Endodermal cell (in vitro differentiated cells): ENCODE measurements around the gene ZCCHC24. TPM values are rescaled to one million over a fixed set of nuclear protein-coding genes. Genes with fewer than 3 reads are reported as not detected.

Experiments
- DNase-seq: peaks from one replicate; pipeline ENCODE4 v3.0.0-alpha.2; 2017
- H3K27ac ChIP-seq: 2 replicates; pipeline ENCODE4 v1.5.1; 2013; ENCODE audit warnings: mild to moderate bottlenecking, low read depth, low read length, moderate library complexity
- H3K27me3 ChIP-seq: 2 replicates; pipeline ENCODE4 v1.6.1; 2013; ENCODE audit warnings: mild to moderate bottlenecking, low read length, moderate library complexity; ENCODE audit not compliant: insufficient read depth, control insufficient read depth, poor library complexity, severe bottlenecking
- H3K36me3 ChIP-seq: 2 replicates; pipeline ENCODE4 v1.7.0; 2013; ENCODE audit warnings: mild to moderate bottlenecking, low read length, moderate library complexity; ENCODE audit not compliant: control insufficient read depth, insufficient read depth
- H3K4me1 ChIP-seq: one replicate; pipeline ENCODE4 v1.7.0; 2013; ENCODE audit warnings: low read length; ENCODE audit not compliant: control insufficient read depth, insufficient read depth
- H3K4me3 ChIP-seq: 2 replicates; pipeline ENCODE4 v1.5.1; 2013; ENCODE audit warnings: mild to moderate bottlenecking, low read length, moderate library complexity
- H3K9ac ChIP-seq: 2 replicates; pipeline ENCODE4 v1.6.1; 2013; ENCODE audit warnings: mild to moderate bottlenecking, low read length, moderate library complexity; ENCODE audit not compliant: poor library complexity, severe bottlenecking; ENCODE audit errors: extremely low read depth
- H3K9me3 ChIP-seq: 2 replicates; pipeline ENCODE4 v1.6.1; 2013; ENCODE audit warnings: mild to moderate bottlenecking, low read length, moderate library complexity; ENCODE audit not compliant: control insufficient read depth
- H3K27ac Mint-ChIP-seq: 2 replicates; pipeline ENCODE4 v1.8.0; 2020; ENCODE audit warnings: mixed read lengths
- H3K27me3 Mint-ChIP-seq: 2 replicates; pipeline ENCODE4 v1.8.0; 2021; ENCODE audit warnings: mild to moderate bottlenecking, mixed read lengths; ENCODE audit not compliant: insufficient read depth
- H3K36me3 Mint-ChIP-seq: 2 replicates; pipeline ENCODE4 v1.8.0; 2020; ENCODE audit warnings: low read depth, mixed read lengths
- H3K4me1 Mint-ChIP-seq: 2 replicates; pipeline ENCODE4 v1.8.0; 2020; ENCODE audit warnings: mixed read lengths
- H3K4me3 Mint-ChIP-seq: 2 replicates; pipeline ENCODE4 v1.8.0; 2020; ENCODE audit warnings: mild to moderate bottlenecking, moderate library complexity, mixed read lengths
- H3K9me3 Mint-ChIP-seq: 2 replicates; pipeline ENCODE4 v1.8.0; 2020; ENCODE audit warnings: mild to moderate bottlenecking, mixed read lengths
- WGBS, 2 experiments: methylation state at CpG; one replicate each; pipeline versions ENCODE4 v1.1.5 to v1.1.7; 2013; ENCODE audit warnings: missing lambda C conversion rate in 2 of 2, mixed read lengths in 1 of 2; ENCODE audit not compliant: insufficient coverage in 1 of 2, insufficient read length in 1 of 2; 5-methylcytosine and 5-hydroxymethylcytosine counted together
- total RNA-seq, 2 donors: library from RNA; stranded (reverse); fragmentation: NEBNext Ultra II Directional in 1 of 2; extraction: Animal tissue kit (Norgen Biotek cat#: 25700) in 1 of 2; gene quantifications; 2 replicates in 1 of 2; 3 replicates in 1 of 2; pipeline ENCODE4 v1.2.1, GENCODE V29; 2021
- TF ChIP-seq, protein P1 (sequence below): fragments of 200-600 bp; sonication (generic); conservative IDR thresholded peaks from 2 replicates; pipeline ENCODE4 v1.5.0; 2021; ENCODE audit warnings: antibody characterized with exemption, mild to moderate bottlenecking

Gene ZCCHC24
- total RNA-seq, 2 donors from 2014 or later = 7.6 to 10.7 TPM

DNA sequence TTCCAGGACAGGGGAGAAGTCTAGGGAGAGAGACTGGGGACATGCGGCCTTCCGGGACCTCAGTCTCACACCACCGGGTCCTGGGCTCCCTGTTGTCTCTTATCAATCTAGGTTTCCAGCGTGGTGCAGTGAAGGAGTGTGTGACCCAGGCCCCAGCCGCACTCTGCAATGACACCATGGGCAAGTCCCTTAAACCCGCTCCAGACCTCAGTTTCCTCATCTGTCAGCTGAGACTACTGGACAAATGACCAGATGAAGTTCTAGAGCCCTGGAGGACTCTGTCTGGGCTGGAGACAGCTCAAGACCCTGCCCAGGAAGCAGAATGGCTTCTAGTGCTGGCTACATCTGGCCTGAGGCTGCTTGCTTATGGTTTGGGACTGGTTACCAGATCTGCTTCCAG is 46.8 kb upstream of the ZCCHC24 start:
- WGBS, 2 experiments = 90 to 97% methylated on average over 2 to 6 of the region's 6 CpGs
- peak; percentile 29 for DNase-seq
- TF ChIP-seq, protein P1, sequence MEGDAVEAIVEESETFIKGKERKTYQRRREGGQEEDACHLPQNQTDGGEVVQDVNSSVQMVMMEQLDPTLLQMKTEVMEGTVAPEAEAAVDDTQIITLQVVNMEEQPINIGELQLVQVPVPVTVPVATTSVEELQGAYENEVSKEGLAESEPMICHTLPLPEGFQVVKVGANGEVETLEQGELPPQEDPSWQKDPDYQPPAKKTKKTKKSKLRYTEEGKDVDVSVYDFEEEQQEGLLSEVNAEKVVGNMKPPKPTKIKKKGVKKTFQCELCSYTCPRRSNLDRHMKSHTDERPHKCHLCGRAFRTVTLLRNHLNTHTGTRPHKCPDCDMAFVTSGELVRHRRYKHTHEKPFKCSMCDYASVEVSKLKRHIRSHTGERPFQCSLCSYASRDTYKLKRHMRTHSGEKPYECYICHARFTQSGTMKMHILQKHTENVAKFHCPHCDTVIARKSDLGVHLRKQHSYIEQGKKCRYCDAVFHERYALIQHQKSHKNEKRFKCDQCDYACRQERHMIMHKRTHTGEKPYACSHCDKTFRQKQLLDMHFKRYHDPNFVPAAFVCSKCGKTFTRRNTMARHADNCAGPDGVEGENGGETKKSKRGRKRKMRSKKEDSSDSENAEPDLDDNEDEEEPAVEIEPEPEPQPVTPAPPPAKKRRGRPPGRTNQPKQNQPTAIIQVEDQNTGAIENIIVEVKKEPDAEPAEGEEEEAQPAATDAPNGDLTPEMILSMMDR = no peak
- Mint-ChIP-seq H3K9me3 (no peaks in the 10 kb centered on the region), H3K27ac (no peak overlapping the region), H3K4me3 (no peak overlapping the region), H3K27me3 (peaks cover 23% of the 10 kb centered on the region), H3K36me3 (no peaks in the 10 kb centered on the region), H3K4me1 (peaks cover 1% of the 10 kb centered on the region)
- Histone ChIP-seq H3K27ac (no peak overlapping the region), H3K9me3 (no peaks in the 10 kb centered on the region), H3K36me3 (no peaks in the 10 kb centered on the region), H3K4me3 (no peak overlapping the region), H3K9ac (no peak overlapping the region), H3K27me3 (no peaks in the 10 kb centered on the region), H3K4me1 (no peaks in the 10 kb centered on the region)

DNA sequence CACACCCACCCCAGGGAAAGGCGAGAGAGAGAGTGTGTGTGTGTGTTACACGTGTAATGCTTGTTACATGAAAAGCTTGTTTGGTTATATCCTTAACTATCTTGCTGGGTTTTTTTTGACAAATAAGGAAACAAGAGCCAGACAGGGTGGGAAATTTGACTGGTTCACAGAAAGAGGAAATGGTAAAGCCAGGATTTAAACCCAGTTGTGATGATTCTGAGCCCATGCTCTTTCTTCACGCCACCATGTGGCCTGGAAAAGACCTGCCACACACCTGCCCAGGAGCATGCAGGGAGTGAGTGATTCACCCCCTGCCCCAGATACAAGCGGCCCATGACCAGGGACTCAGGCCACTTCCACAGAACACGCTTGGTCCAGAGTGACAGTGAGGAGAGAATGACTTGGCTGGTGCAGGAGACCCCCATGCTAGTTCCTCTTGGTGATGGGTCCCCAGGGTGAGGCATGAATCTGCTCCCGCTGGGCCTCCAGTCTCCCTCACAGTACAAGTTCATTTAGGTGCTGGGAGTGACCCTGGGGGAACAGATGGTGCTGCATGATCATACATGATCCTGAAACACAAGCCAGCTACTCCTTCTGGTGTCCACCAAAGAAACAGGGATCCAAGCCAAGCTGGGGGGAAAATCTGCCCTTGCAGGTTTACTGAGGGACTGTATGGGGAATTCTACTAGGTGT is 45.9 kb upstream of the ZCCHC24 start:
- no peak overlapping the region for H3K4me3 Mint-ChIP-seq

DNA sequence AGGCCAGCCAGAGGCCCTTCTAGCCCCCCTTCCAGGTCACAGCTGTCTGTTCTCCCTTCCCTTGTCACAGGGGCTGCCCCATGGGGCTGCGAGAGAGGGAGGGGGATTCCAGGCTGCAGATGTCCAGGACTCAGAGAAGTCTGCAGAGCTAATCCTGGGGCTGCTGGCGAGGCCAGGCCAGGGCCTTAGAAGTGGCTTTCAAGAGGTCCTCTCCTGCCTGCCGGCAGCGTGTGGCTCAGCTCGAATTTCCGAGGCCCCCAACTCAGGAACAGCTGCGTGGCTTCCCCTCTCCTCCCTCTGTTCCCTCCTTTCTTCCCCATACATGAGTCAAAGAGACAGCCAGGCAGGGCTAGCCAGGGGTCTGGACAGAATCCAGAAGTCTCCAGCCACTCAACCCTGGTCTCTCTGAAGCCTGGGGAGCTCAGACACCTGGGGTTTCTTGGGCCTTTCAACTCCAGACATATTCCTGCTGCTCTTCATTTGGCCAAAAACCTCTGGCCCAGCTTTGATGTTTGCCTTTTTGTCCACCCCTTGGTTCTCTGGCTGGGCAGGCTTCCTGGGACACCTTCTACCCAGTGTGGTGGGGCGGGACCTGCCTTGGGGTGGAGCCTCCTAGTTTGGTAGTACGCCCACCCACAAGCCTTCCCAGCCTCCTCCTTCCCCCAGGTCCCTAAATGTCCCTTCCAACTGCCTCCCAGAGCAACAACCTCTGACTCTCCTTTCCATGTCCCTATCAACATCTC is 45.1 kb upstream of the ZCCHC24 start:
- Histone ChIP-seq H3K4me1 (no peaks in the 10 kb centered on the region), H3K27ac (no peak overlapping the region), H3K9ac (no peak overlapping the region), H3K9me3 (no peaks in the 10 kb centered on the region), H3K4me3 (no peak overlapping the region), H3K36me3 (no peaks in the 10 kb centered on the region), H3K27me3 (no peaks in the 10 kb centered on the region)
- TF ChIP-seq, protein P1 = no peak
- Mint-ChIP-seq H3K36me3 (no peaks in the 10 kb centered on the region), H3K27me3 (peaks cover 12% of the 10 kb centered on the region), H3K27ac (no peak overlapping the region), H3K4me3 (no peak overlapping the region), H3K4me1 (peaks cover 1% of the 10 kb centered on the region), H3K9me3 (no peaks in the 10 kb centered on the region)
- WGBS, 2 experiments = 81 to 89% methylated on average over 4 to 9 of the region's 9 CpGs
- peak; percentile 59 for DNase-seq

More for the DNA sequence above, 45.9 kb upstream of the ZCCHC24 start:
- TF ChIP-seq, protein P1 = peak; percentile 66
- no peaks in the 10 kb centered on the region for H3K4me1 ChIP-seq
- Mint-ChIP-seq H3K27me3 (peaks cover 17% of the 10 kb centered on the region), H3K36me3 (no peaks in the 10 kb centered on the region), H3K9me3 (no peaks in the 10 kb centered on the region), H3K4me1 (peaks cover 1% of the 10 kb centered on the region), H3K27ac (no peak overlapping the region)
- WGBS, 2 experiments = 93 to 96% methylated on average over 4 to 6 of the region's 6 CpGs
- no peaks in the 10 kb centered on the region for H3K36me3 ChIP-seq
- H3K27me3 ChIP-seq = no peaks in the 10 kb centered on the region
- no peak overlapping the region for H3K4me3 ChIP-seq
- no peaks in the 10 kb centered on the region for H3K9me3 ChIP-seq
- no peak overlapping the region for H3K27ac ChIP-seq
- H3K9ac ChIP-seq = no peak overlapping the region
- peak; percentile 75 for DNase-seq
